Gastroesophageal sphincter (tissue), 3 donors: ENCODE data around the gene CLECL1.
"Not testable (repeated sequence)": the region's sequence is repeated elsewhere in the genome, so short reads cannot be mapped to it uniquely, and the experiment has no call there.

ENCODE experiments used
- EP300 ChIP-seq: sonication (generic); formaldehyde crosslinking; IDR thresholded peaks from one replicate; pipeline ENCODE4 v1.6.1; 2017; ENCODE audit warnings: antibody characterized with exemption, mild to moderate bottlenecking
- POLR2AphosphoS5 ChIP-seq: sonication (generic); formaldehyde crosslinking; IDR thresholded peaks from one replicate; pipeline ENCODE4 v1.6.1; 2017; ENCODE audit warnings: antibody characterized with exemption
- TF ChIP-seq, protein P1 (sequence below), 4 experiments: fragments of 200-600 bp in 2 of 4; fragments of 450-650 bp in 2 of 4; sonication (generic) in 1 of 4; IDR thresholded peaks; one replicate each; pipeline ENCODE4 v1.5.1; 2017 to 2019; ENCODE audit warnings: antibody characterized with exemption in 4 of 4, mild to moderate bottlenecking in 2 of 4, moderate library complexity in 2 of 4

DNA sequence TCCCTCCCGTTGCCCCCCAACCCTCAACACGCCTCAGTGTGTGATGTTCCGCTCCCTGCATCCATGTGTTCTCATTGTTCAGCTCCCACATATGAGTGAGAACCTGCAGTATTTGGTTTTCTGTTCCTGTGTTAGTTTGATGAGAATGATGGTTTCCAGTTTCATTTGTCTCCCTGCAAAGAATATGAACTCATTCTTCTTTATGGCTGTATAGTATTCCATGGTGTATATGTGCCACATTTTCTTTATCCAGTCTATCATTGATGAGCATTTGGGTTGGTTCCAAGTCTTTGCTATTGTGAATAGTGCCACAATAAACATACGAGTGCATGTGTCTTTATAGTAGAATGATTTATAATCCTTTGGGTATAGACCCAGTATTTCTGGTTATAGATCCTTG is 50.4 kb downstream of the CLECL1 start:
- TF ChIP-seq, protein P1, sequence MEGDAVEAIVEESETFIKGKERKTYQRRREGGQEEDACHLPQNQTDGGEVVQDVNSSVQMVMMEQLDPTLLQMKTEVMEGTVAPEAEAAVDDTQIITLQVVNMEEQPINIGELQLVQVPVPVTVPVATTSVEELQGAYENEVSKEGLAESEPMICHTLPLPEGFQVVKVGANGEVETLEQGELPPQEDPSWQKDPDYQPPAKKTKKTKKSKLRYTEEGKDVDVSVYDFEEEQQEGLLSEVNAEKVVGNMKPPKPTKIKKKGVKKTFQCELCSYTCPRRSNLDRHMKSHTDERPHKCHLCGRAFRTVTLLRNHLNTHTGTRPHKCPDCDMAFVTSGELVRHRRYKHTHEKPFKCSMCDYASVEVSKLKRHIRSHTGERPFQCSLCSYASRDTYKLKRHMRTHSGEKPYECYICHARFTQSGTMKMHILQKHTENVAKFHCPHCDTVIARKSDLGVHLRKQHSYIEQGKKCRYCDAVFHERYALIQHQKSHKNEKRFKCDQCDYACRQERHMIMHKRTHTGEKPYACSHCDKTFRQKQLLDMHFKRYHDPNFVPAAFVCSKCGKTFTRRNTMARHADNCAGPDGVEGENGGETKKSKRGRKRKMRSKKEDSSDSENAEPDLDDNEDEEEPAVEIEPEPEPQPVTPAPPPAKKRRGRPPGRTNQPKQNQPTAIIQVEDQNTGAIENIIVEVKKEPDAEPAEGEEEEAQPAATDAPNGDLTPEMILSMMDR (IDR thresholded peaks at IDR 0.05), result not testable (repeated sequence)
- TF ChIP-seq POLR2AphosphoS5, EP300: not testable (repeated sequence)
